ENCODE results near the gene NFS1. TPM values are rescaled to one million over a fixed set of nuclear protein-coding genes. Genes with fewer than 3 reads are reported as not detected.

Gene NFS1
- total RNA-seq, 4 donors from 2014 or later, result 25.3 to 63.3 (median 32.7) TPM

GRCh38 chr20:35630636-35631035 is 68.5 kb downstream of the NFS1 start:
- Histone ChIP-seq H3K36me3 (peaks cover 43 to 70% (median 69%) of the 10 kb centered on the region in 4 donors), H3K27me3 (no peaks in the 10 kb centered on the region), H3K27ac (replicated peaks in 1 of 4) (no peak overlapping the region), H3K4me1 (peaks cover 0 to 8% (median 2%) of the 10 kb centered on the region in 4 donors), H3K4me3 (no peak overlapping the region), H3K9me3 (no peaks in the 10 kb centered on the region)
- TF ChIP-seq POLR2A (IDR thresholded peaks at IDR 0.05; ENCODE audit: low read depth) (no peak), CTCF (IDR thresholded peaks at IDR 0.05) (no peak), EP300 (IDR thresholded peaks at IDR 0.05) (no peak)
- WGBS, result 100% methylated on average over 2 of the region's 4 CpGs
- no peak for DNase-seq (ENCODE audit: extremely low spot score)
- intact Hi-C loops (cut with DNase I), result no loop called here

GRCh38 chr20:35629427-35630145 is 69.6 kb downstream of the NFS1 start:
- 94% methylated on average over 12 of the region's 12 CpGs for WGBS
- H3K27ac ChIP-seq (replicated peaks in 1 of 4), result no peak overlapping the region
- intact Hi-C loops (cut with DNase I), result no loop called here
- no peaks in the 10 kb centered on the region for H3K27me3 ChIP-seq
- H3K4me3 ChIP-seq, result no peak overlapping the region
- no peaks in the 10 kb centered on the region for H3K9me3 ChIP-seq
- H3K4me1 ChIP-seq, result no peaks in the 10 kb centered on the region
- no peak for TF ChIP-seq CTCF (IDR thresholded peaks at IDR 0.05)
- no peak for TF ChIP-seq POLR2A (IDR thresholded peaks at IDR 0.05; ENCODE audit: low read depth)
- TF ChIP-seq EP300 (IDR thresholded peaks at IDR 0.05), result no peak
- TF ChIP-seq POLR2AphosphoS5 (IDR thresholded peaks at IDR 0.05), result no peak
- H3K36me3 ChIP-seq, result peaks cover 50 to 80% (median 78%) of the 10 kb centered on the region in 4 donors
- no peak for DNase-seq (ENCODE audit: extremely low spot score)

GRCh38 chr20:35627121-35627520 is 72.0 kb downstream of the NFS1 start:
- Histone ChIP-seq H3K9me3 (no peaks in the 10 kb centered on the region), H3K4me3 (no peak overlapping the region), H3K27me3 (no peaks in the 10 kb centered on the region), H3K4me1 (no peaks in the 10 kb centered on the region), H3K36me3 (peaks cover 50 to 88% (median 74%) of the 10 kb centered on the region in 4 donors), H3K27ac (replicated peaks in 1 of 4) (no peak overlapping the region)
- intact Hi-C loops (cut with DNase I), result no loop called here
- 95% methylated on average over 6 of the region's 8 CpGs for WGBS
- no peak for DNase-seq (ENCODE audit: extremely low spot score)
- TF ChIP-seq POLR2AphosphoS5 (IDR thresholded peaks at IDR 0.05) (no peak), POLR2A (IDR thresholded peaks at IDR 0.05; ENCODE audit: low read depth) (no peak), EP300 (IDR thresholded peaks at IDR 0.05) (no peak), CTCF (IDR thresholded peaks at IDR 0.05) (no peak)

- H3K4me3 ChIP-seq, result no peak overlapping the region
- TF ChIP-seq POLR2A (IDR thresholded peaks at IDR 0.05; ENCODE audit: low read depth), result no peak
- WGBS, result 88% methylated on average over 8 of the region's 13 CpGs
- no peaks in the 10 kb centered on the region for H3K4me1 ChIP-seq
- H3K27me3 ChIP-seq, result no peaks in the 10 kb centered on the region
- peaks cover 48 to 87% (median 70%) of the 10 kb centered on the region in 4 donors for H3K36me3 ChIP-seq
- H3K9me3 ChIP-seq, result no peaks in the 10 kb centered on the region
- intact Hi-C loops (cut with DNase I), result no loop called here
- DNase-seq (ENCODE audit: extremely low spot score), result no peak
- no peak overlapping the region for H3K27ac ChIP-seq (replicated peaks in 1 of 4)
Measured at GRCh38 chr20:35626386-35627001, 72.7 kb downstream of the NFS1 start.

GRCh38 chr20:35625584-35626385 is 73.4 kb downstream of the NFS1 start:
- Histone ChIP-seq H3K4me3 (no peak overlapping the region), H3K9me3 (no peaks in the 10 kb centered on the region), H3K4me1 (no peaks in the 10 kb centered on the region), H3K27me3 (no peaks in the 10 kb centered on the region), H3K27ac (replicated peaks in 1 of 4) (no peak overlapping the region), H3K36me3 (peaks cover 41 to 85% (median 69%) of the 10 kb centered on the region in 4 donors)
- 93% methylated on average over 6 of the region's 6 CpGs for WGBS
- TF ChIP-seq POLR2AphosphoS5 (IDR thresholded peaks at IDR 0.05) (no peak), POLR2A (IDR thresholded peaks at IDR 0.05; ENCODE audit: low read depth) (no peak), CTCF (IDR thresholded peaks at IDR 0.05) (no peak), EP300 (IDR thresholded peaks at IDR 0.05) (no peak)
- no peak for DNase-seq (ENCODE audit: extremely low spot score)
- intact Hi-C loops (cut with DNase I), result no loop called here

Data from esophagus muscularis mucosa (tissue), 4 donors.